K562 (cell line): ENCODE data around the gene SCAMP5.

Experiments used
- CBX5 ChIP-seq: IDR thresholded peaks from 2 replicates; pipeline ENCODE4 v1.6.1; 2014; ENCODE audit warnings: low read depth, borderline replicate concordance
- EP300 ChIP-seq: IDR thresholded peaks from 2 replicates; pipeline ENCODE4 v1.6.1; 2012; ENCODE audit warnings: low read length, improper control_type of control experiment
- NFYB ChIP-seq: IDR thresholded peaks from 2 replicates; pipeline ENCODE4 v1.6.1; 2011; ENCODE audit warnings: mild to moderate bottlenecking, moderate library complexity; ENCODE audit not compliant: insufficient read length; ENCODE audit errors: extremely low read depth
- RBFOX2 ChIP-seq: fragments of 200-400 bp; formaldehyde crosslinking; IDR thresholded peaks from 2 replicates; pipeline ENCODE4 v1.6.1; 2017; ENCODE audit warnings: low read depth, mild to moderate bottlenecking, low read length, moderate library complexity
- RFX7 ChIP-seq: fragments of 250-450 bp; sonication (Bioruptor Pico); IDR thresholded peaks from 2 replicates; pipeline ENCODE4 v1.5.1; 2021; ENCODE audit warnings: mild to moderate bottlenecking
- ZNF589 ChIP-seq: fragments of 200-800 bp; sonication (Bioruptor generic); IDR thresholded peaks from 2 replicates; pipeline ENCODE4 v1.6.1; 2016; ENCODE audit warnings: low read depth, missing genetic modification characterization, missing compliant biosample characterization
- TF ChIP-seq, protein P1 (sequence below), 3 experiments: IDR thresholded peaks in 2 of 3; conservative IDR thresholded peaks in 1 of 3; 2 replicates each; pipeline ENCODE4 v1.5.1; 2011 to 2012; ENCODE audit warnings: low read length in 3 of 3, mild to moderate bottlenecking in 3 of 3, control low read depth in 2 of 3, improper control_type of control experiment in 1 of 3, inconsistent platforms in 1 of 3, low read depth in 1 of 3, mixed read lengths in 1 of 3, moderate library complexity in 1 of 3; ENCODE audit not compliant: insufficient read depth in 2 of 3

GRCh38 chr15:74951006-74951405 lies 44.4 kb upstream of the SCAMP5 start:
- TF ChIP-seq, protein P1, sequence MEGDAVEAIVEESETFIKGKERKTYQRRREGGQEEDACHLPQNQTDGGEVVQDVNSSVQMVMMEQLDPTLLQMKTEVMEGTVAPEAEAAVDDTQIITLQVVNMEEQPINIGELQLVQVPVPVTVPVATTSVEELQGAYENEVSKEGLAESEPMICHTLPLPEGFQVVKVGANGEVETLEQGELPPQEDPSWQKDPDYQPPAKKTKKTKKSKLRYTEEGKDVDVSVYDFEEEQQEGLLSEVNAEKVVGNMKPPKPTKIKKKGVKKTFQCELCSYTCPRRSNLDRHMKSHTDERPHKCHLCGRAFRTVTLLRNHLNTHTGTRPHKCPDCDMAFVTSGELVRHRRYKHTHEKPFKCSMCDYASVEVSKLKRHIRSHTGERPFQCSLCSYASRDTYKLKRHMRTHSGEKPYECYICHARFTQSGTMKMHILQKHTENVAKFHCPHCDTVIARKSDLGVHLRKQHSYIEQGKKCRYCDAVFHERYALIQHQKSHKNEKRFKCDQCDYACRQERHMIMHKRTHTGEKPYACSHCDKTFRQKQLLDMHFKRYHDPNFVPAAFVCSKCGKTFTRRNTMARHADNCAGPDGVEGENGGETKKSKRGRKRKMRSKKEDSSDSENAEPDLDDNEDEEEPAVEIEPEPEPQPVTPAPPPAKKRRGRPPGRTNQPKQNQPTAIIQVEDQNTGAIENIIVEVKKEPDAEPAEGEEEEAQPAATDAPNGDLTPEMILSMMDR (IDR thresholded peaks at IDR 0.05 in 2 of 3, conservative IDR thresholded peaks at IDR 0.05 in 1 of 3; ENCODE audit: insufficient read depth in 2 of 3, low read depth in 1 of 3, low read length in 3 of 3), result no peak
- TF ChIP-seq NFYB (no peak), EP300 (no peak), RBFOX2 (no peak), RFX7 (no peak), ZNF589 (CRISPR knock-in tag) (no peak), CBX5 (no peak)
